Astrocyte (in vitro differentiated cells and primary cell): Measurements from ENCODE around the gene TMEM97. TPM values are rescaled to one million over a fixed set of nuclear protein-coding genes. Genes with fewer than 3 reads are reported as not detected.

Experiments used
- DNase-seq: peaks from one replicate; pipeline ENCODE4 v3.0.0-alpha.2; 2010; ENCODE audit warnings: low read depth
- FAIRE-seq: peaks from 2 replicates; lab custom pipeline; 2011; peaks lifted over from hg19 to GRCh38; lab: Jason Lieb, UNC
- H2AFZ ChIP-seq: 2 replicates; pipeline ENCODE4 v1.6.0; 2012; ENCODE audit warnings: low read depth, low read length, inconsistent platforms
- H3K27ac ChIP-seq: 2 replicates; pipeline ENCODE4 v1.5.1; 2011; ENCODE audit warnings: low read depth, low read length, inconsistent platforms
- H3K27me3 ChIP-seq: 2 replicates; pipeline ENCODE4 v1.6.0; 2011; ENCODE audit warnings: low read length, inconsistent platforms; ENCODE audit not compliant: insufficient read depth
- H3K36me3 ChIP-seq: 2 replicates; pipeline ENCODE4 v1.5.1; 2011; ENCODE audit warnings: low read length, inconsistent platforms; ENCODE audit not compliant: insufficient read depth
- H3K4me1 ChIP-seq: 2 replicates; pipeline ENCODE4 v1.5.1; 2011; ENCODE audit warnings: low read length, inconsistent platforms; ENCODE audit not compliant: insufficient read depth
- H3K4me2 ChIP-seq: 2 replicates; pipeline ENCODE4 v1.6.0; 2012; ENCODE audit warnings: low read length, inconsistent platforms
- H3K4me3 ChIP-seq: 2 replicates; pipeline ENCODE4 v1.5.1; 2011; ENCODE audit warnings: low read depth, mild to moderate bottlenecking, low read length, inconsistent platforms; ENCODE audit not compliant: insufficient read depth
- H3K79me2 ChIP-seq: 2 replicates; pipeline ENCODE4 v1.6.0; 2012; ENCODE audit warnings: mild to moderate bottlenecking, low read length, inconsistent platforms; ENCODE audit not compliant: insufficient read depth
- H3K9ac ChIP-seq: 2 replicates; pipeline ENCODE4 v1.6.0; 2012; ENCODE audit warnings: mild to moderate bottlenecking, low read length, inconsistent platforms
- H3K9me3 ChIP-seq: 2 replicates; pipeline ENCODE4 v1.5.1; 2012; ENCODE audit warnings: low read depth, mild to moderate bottlenecking, low read length, inconsistent platforms; ENCODE audit not compliant: insufficient read depth
- H4K20me1 ChIP-seq: 2 replicates; pipeline ENCODE4 v1.6.0; 2012; ENCODE audit warnings: low read length, inconsistent platforms; ENCODE audit not compliant: insufficient read depth
- H3K27ac Mint-ChIP-seq: one replicate; pipeline ENCODE4 v1.8.0; 2021; ENCODE audit warnings: mild to moderate bottlenecking, mixed read lengths; ENCODE audit not compliant: unreplicated experiment
- H3K27me3 Mint-ChIP-seq: one replicate; pipeline ENCODE4 v1.8.0; 2021; ENCODE audit warnings: low read depth, mixed read lengths; ENCODE audit not compliant: unreplicated experiment
- H3K36me3 Mint-ChIP-seq: one replicate; pipeline ENCODE4 v1.8.0; 2021; ENCODE audit warnings: low read depth, mixed read lengths; ENCODE audit not compliant: unreplicated experiment
- H3K4me1 Mint-ChIP-seq: one replicate; pipeline ENCODE4 v1.8.0; 2021; ENCODE audit warnings: low read depth, mixed read lengths; ENCODE audit not compliant: unreplicated experiment
- H3K4me3 Mint-ChIP-seq: one replicate; pipeline ENCODE4 v1.8.0; 2021; ENCODE audit warnings: mild to moderate bottlenecking, moderate library complexity, mixed read lengths; ENCODE audit not compliant: unreplicated experiment
- H3K9me3 Mint-ChIP-seq: one replicate; pipeline ENCODE4 v1.8.0; 2021; ENCODE audit warnings: mild to moderate bottlenecking, mixed read lengths; ENCODE audit not compliant: unreplicated experiment
- CTCF ChIP-seq: IDR thresholded peaks from 2 replicates; pipeline ENCODE4 v1.5.1; 2011; ENCODE audit warnings: low read depth, mild to moderate bottlenecking, inconsistent platforms, low read length, moderate library complexity; ENCODE audit not compliant: insufficient read depth
- EZH2 ChIP-seq: IDR thresholded peaks from 2 replicates; pipeline ENCODE4 v1.6.1; 2012; ENCODE audit warnings: mild to moderate bottlenecking, low read length, inconsistent platforms; ENCODE audit not compliant: insufficient read depth
- total RNA-seq: library from RNA; stranded (reverse); gene quantifications from 2 replicates; pipeline ENCODE4 v1.2.1, GENCODE V29; 2021

Gene TMEM97
- total RNA-seq, 1 donor from 2014 or later = 20.4 TPM

GRCh38 chr17:28346746-28347246, 27.8 kb downstream of the TMEM97 start:
- peaks cover 5% of the 10 kb centered on the region for H3K9me3 Mint-ChIP-seq
- H3K4me3 ChIP-seq = no peak overlapping the region
- peaks cover 28% of the 10 kb centered on the region for H3K36me3 Mint-ChIP-seq
- peaks cover 42% of the 10 kb centered on the region for H4K20me1 ChIP-seq
- H3K27me3 ChIP-seq = no peaks in the 10 kb centered on the region
- no peak overlapping the region for H2AFZ ChIP-seq
- no peak for DNase-seq
- no peaks in the 10 kb centered on the region for H3K9me3 ChIP-seq
- H3K79me2 ChIP-seq = peaks cover 22% of the 10 kb centered on the region
- H3K4me1 Mint-ChIP-seq = peaks cover 19% of the 10 kb centered on the region
- TF ChIP-seq CTCF (peak; percentile 9), EZH2 (no peak)
- no peaks in the 10 kb centered on the region for H3K27me3 Mint-ChIP-seq
- H3K36me3 ChIP-seq = peaks cover 49% of the 10 kb centered on the region
- peak overlapping the region; percentile 90 for H3K27ac Mint-ChIP-seq
- peak overlapping the region; percentile 85 for H3K27ac ChIP-seq
- peak overlapping the region; percentile 57 for H3K4me2 ChIP-seq
- H3K9ac ChIP-seq = peak overlapping the region; percentile 54
- no peak for FAIRE-seq
- H3K4me3 Mint-ChIP-seq = peak overlapping the region; percentile 56
- peaks cover 38% of the 10 kb centered on the region for H3K4me1 ChIP-seq

GRCh38 chr17:28347261-28347891, 28.4 kb downstream of the TMEM97 start:
- Mint-ChIP-seq H3K4me3 (peak overlapping the region; percentile 56), H3K9me3 (peaks cover 5% of the 10 kb centered on the region), H3K27ac (peak overlapping the region; percentile 90), H3K36me3 (peaks cover 28% of the 10 kb centered on the region), H3K4me1 (peaks cover 19% of the 10 kb centered on the region), H3K27me3 (no peaks in the 10 kb centered on the region)
- Histone ChIP-seq H3K27me3 (no peaks in the 10 kb centered on the region), H3K27ac (peak overlapping the region; percentile 85), H3K4me1 (peaks cover 38% of the 10 kb centered on the region), H4K20me1 (peaks cover 38% of the 10 kb centered on the region), H3K4me2 (peak overlapping the region; percentile 57), H3K9ac (peak overlapping the region; percentile 54), H3K9me3 (no peaks in the 10 kb centered on the region), H3K4me3 (no peak overlapping the region), H2AFZ (no peak overlapping the region), H3K36me3 (peaks cover 47% of the 10 kb centered on the region), H3K79me2 (peaks cover 18% of the 10 kb centered on the region)
- peak; percentile 96 for DNase-seq
- TF ChIP-seq CTCF = no peak
- TF ChIP-seq EZH2 = no peak
- peak; percentile 92 for FAIRE-seq

GRCh38 chr17:28348979-28349378, 30.0 kb downstream of the TMEM97 start:
- Histone ChIP-seq H3K36me3 (peaks cover 49% of the 10 kb centered on the region), H3K27ac (no peak overlapping the region), H2AFZ (no peak overlapping the region), H3K79me2 (peaks cover 10% of the 10 kb centered on the region), H4K20me1 (peaks cover 35% of the 10 kb centered on the region), H3K9me3 (no peaks in the 10 kb centered on the region), H3K9ac (no peak overlapping the region), H3K27me3 (no peaks in the 10 kb centered on the region), H3K4me3 (no peak overlapping the region), H3K4me2 (no peak overlapping the region), H3K4me1 (peaks cover 38% of the 10 kb centered on the region)
- Mint-ChIP-seq H3K27ac (no peak overlapping the region), H3K27me3 (no peaks in the 10 kb centered on the region), H3K9me3 (peaks cover 5% of the 10 kb centered on the region), H3K36me3 (peaks cover 23% of the 10 kb centered on the region), H3K4me1 (peaks cover 19% of the 10 kb centered on the region), H3K4me3 (no peak overlapping the region)
- DNase-seq (no peak), FAIRE-seq (no peak)
- TF ChIP-seq CTCF (no peak), EZH2 (no peak)
